ENCODE measurements around the gene EP400.

EP400 gene

GRCh38 chr12:131927110-131928079, 22.3 kb upstream of the EP400 start:
- no peak for DNase-seq

- no peak for DNase-seq
Measured at GRCh38 chr12:131928080-131928710, 21.5 kb upstream of the EP400 start.

DNA sequence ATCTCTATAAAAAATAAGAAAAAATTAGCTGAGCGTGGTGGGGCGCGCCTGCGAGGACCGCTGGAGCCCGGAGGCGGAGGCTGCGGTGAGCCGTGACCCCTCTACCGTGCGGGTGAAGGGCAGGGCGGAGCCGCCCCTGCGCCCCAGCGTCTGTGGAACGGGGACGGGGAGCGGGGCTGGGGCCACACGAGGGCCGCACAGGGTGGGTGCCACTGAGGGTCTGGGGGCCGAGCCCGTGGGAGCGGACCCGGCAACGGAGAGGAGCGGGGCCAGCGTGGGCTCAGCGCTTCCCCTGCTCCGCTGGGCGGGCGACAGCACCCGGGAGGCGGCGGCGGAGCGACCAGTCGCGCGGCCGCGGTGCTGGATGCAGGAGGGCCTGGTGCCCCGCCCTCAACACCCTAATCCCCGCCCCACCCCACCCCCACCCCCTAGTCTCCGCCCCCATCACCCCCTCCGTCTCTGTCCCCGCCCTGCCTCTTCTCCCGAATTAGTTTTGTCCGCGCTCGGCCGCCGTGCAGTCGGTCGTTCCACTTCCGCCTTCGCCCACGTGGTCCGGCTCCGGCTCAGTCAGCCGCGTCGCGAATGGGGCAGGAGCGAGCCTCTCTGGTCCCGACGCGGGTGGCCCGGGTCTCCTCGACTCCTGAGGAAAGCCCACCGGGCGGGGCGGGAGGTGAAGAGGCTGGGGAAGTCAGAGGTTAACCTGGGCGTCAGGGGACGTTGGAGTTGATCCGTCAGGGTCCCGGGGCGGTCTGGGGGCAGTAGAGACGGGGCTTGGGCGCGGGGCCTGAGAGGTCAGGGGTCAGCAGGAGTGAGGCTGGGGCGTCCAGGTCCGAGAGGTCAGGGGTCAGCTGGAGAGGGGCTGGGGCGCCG, 20.8 kb upstream of the EP400 start, which contains the start of gene PUS1:
PUS1 (plus strand) TSS at position 566 of the 870 bp plus-strand sequence. CDS start 447 bp downstream, outside the sequence.
- DNase-seq: peak; percentile 89

GRCh38 chr12:131929581-131930456, 19.9 kb upstream of the EP400 start:
- DNase-seq: no peak

- DNase-seq: no peak
Measured at GRCh38 chr12:131930510-131930909, 19.2 kb upstream of the EP400 start.

DNA sequence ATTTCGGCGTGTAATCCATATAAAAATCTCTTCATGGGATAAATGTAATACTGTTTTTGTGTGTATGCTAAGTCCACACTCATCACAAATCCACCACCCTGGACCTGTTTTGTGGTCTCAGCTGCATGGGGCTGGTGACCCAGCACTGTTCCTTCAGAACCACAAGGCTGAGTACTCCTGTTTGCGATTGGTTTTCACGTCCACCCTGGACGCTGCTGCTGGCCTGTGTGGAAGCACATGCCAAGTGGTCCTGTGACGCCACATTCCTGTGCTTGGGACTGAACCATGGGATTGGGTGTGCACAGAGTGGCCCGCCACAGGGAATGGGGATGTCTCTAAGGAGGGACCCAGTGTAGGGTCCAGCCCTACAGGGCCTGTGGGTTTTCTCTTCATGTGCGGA, 16.4 kb upstream of the EP400 start:
- DNase-seq: no peak

GRCh38 chr12:131934535-131934934, 15.2 kb upstream of the EP400 start:
- no peak for DNase-seq

DNA sequence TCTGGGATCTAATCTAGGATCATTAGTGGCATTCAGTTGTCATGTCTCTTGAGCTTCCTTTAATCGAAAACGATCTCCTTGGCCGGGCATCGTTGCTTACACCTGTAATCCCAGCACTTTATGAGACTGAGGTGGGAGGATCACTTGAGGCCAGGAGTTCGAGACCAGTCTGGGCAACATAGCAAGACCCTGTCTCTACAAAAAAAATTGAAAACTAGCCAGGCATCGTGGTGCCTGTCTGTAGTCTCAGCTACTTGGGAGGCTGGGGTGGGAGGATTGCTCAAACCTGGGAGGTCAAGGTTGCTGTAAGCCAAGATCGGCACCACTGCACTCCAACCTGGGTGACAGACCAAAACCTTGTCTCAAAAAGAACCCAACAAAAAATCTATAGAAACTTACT, 11.7 kb upstream of the EP400 start:
- no peak for DNase-seq

DNA sequence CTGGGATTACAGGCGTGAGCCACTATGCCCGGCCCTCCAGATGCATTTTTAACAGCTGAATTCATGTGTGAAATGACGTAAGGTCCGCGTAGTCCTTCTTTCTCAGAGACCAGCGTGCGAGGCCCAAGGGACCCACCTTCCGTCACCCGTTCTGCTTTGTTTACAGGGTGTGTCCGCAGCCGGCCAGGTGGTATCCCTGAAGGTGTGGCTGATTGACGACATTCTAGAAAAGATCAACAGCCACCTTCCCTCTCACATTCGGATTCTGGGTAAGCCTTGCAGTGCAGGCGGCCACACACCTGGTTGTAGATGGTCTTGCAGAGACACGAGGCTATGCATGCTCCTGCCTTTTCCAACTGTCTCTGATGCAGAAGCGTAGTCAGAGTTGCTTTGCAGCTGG, 10.7 kb upstream of the EP400 start:
- no peak for DNase-seq

GRCh38 chr12:131940141-131940547, 9.6 kb upstream of the EP400 start:
- no peak for DNase-seq

DNA sequence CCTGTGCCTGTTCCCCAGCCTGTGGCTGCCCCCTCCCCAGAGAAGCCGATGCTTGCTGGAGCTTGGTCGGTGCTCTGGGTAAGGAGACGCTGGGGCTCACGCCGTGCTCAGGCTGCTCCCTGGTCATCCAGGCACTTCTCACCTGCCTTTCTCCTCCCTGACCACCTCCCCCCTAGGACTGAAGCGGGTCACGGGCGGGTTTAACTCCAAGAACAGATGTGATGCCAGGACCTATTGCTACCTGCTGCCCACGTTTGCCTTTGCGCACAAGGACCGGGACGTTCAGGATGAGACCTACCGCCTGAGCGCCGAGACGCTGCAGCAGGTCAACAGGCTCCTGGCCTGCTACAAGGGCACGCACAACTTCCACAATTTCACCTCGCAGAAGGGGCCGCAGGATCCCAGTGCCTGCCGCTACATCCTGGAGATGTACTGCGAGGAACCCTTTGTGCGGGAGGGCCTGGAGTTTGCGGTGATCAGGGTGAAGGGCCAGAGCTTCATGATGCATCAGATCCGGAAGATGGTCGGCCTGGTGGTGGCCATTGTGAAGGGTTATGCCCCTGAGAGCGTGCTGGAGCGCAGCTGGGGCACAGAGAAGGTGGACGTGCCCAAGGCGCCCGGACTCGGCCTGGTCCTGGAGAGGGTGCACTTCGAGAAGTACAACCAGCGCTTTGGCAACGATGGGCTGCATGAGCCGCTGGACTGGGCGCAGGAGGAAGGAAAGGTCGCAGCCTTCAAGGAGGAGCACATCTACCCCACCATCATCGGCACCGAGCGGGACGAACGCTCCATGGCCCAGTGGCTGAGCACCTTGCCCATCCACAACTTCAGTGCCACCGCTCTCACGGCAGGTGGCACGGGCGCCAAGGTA, 8.4 kb upstream of the EP400 start:
- no peak for DNase-seq

DNA sequence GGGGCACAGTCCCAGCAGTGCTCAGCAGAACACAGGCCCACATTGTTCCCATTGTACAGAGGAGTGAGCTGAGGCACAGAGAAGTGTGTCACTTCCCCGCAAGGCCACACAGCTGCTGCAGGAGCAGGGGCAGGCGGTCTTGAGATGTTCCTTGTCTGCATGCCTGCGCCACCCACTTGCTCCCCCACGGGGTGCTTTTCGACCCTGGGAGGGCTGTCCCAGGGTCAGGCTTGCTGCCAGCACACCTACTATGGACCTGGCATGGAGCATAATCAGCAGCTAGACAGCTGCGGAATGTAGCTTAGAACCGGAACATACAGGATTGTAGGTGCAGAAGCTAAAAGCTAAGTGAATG, 7.8 kb upstream of the EP400 start:
- no peak for DNase-seq

DNA sequence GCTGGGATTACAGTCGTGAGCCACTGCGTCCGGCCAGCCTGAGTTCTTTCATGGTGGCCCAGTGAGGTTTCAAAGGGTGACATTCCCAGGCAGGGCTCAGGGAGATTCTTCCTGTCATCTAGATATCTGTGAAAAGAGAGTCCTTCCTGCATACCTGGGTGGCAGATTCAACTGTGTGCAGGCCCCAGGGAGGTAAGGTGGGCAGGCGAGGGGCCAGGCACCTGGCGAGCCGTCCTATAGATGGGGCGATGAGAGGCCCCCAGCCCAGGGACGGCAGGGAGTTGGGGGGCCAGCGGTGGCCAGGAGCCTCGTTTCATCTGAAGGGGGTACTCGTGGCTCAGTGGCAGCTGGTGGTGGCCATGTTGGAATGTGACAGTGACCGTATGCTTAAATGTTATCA, 7.1 kb upstream of the EP400 start:
- no peak for DNase-seq

GRCh38 chr12:131943389-131943788, 6.4 kb upstream of the EP400 start:
- DNase-seq: no peak

GRCh38 chr12:131943876-131944275, 5.9 kb upstream of the EP400 start:
- DNase-seq: no peak

DNA sequence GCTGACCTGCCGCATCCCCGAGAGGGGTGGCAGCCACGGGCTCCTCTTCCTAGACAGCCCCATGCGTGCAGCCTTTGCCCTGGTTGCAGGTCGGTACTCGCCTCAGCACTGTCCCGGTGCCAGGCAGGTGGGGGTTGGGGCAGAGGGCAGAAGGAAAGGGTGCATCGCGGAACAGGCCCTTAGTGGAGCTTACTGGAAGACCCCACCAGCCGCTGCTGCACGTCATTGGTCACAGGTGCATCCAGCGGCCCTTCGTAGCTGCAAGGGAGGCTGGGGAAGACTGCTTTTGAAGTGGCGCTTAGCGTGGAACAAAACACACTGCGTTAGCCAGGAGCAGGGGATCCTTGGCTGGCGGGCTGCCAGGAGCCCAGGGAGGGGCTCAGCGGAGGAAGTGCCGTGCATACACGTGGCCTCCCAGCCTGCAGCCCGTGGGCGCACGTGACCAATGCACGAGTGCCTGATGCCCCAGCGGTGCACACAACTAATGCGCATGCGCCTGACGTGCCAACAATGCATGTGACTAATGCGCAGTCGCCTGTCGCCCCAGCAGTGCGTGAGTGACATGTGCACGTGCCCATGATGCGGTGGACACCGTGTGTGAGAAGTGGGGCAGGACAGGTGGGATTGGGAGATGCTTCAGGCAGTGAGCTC, 5.0 kb upstream of the EP400 start:
- DNase-seq: no peak

- no peak for DNase-seq
Measured at GRCh38 chr12:131946757-131947156, 3.0 kb upstream of the EP400 start.

DNA sequence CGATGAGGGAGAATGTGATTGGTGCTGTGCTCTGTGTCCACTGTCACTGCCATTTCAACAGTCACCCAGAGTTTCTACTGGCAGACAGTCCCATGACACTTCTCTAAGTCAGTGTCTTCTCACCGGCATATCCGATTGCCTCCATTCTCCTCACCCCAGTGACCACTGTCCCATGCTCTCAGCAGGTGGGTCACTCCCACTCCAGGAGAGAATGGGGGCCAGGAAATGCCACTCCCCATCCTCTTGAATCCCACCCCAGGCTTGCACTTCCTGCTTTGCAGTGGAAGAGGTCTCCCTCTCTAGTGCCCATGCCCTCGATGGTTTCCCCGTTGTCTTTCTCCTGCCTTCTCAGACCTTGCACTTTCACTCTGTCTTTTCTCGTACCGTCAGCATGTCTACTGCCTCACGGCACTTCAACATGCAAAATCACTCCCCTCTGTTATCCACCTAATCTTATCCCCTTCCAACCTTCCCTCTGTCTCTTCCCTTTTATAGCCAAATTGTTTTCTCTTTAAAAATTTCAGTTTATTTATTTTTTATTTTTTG, 2.2 kb upstream of the EP400 start:
- DNase-seq: no peak

GRCh38 chr12:131948166-131948712, 1.5 kb upstream of the EP400 start:
- no peak for DNase-seq

Data from NCI-H510A treated with DMSO at 0.1 percent for 48 hours (cell line).